H9 (cell line): ENCODE results near the gene OXSR1. TPM values are rescaled to one million over a fixed set of nuclear protein-coding genes. Genes with fewer than 3 reads are reported as not detected.

Experiments
- DNase-seq: peaks from one replicate; pipeline ENCODE4 v3.0.0-alpha.2; 2017
- H2AFZ ChIP-seq: one replicate; pipeline ENCODE4 v1.6.1; 2013; ENCODE audit warnings: mild to moderate bottlenecking, low read length, control low read depth, moderate library complexity
- H2AK5ac ChIP-seq: 2 replicates; pipeline ENCODE4 v1.6.1; 2013; ENCODE audit warnings: low read length, control low read depth, mixed read lengths; ENCODE audit not compliant: insufficient read length
- H2BK120ac ChIP-seq: one replicate; pipeline ENCODE4 v1.6.1; 2013; ENCODE audit warnings: low read depth, mild to moderate bottlenecking, low read length, control low read depth, inconsistent platforms; ENCODE audit not compliant: poor library complexity, severe bottlenecking
- H2BK12ac ChIP-seq: 2 replicates; pipeline ENCODE4 v1.6.1; 2013; ENCODE audit warnings: low read length, control low read depth, mixed read lengths, low read depth; ENCODE audit not compliant: insufficient read length
- H2BK15ac ChIP-seq: 2 replicates; pipeline ENCODE4 v1.6.1; 2013; ENCODE audit warnings: low read depth, low read length, control low read depth
- H2BK20ac ChIP-seq: one replicate; pipeline ENCODE4 v1.6.1; 2013; ENCODE audit warnings: low read depth, mild to moderate bottlenecking, low read length, control low read depth, inconsistent platforms; ENCODE audit not compliant: poor library complexity, severe bottlenecking
- H2BK5ac ChIP-seq: 2 replicates; pipeline ENCODE4 v1.6.1; 2013; ENCODE audit warnings: low read length, control low read depth, mixed read lengths; ENCODE audit not compliant: insufficient read length
- H3K14ac ChIP-seq: 2 replicates; pipeline ENCODE4 v1.6.1; 2013; ENCODE audit warnings: low read length, control low read depth; ENCODE audit not compliant: insufficient read depth
- H3K18ac ChIP-seq: 2 replicates; pipeline ENCODE4 v1.6.1; 2013; ENCODE audit warnings: low read depth, mild to moderate bottlenecking, mixed read lengths, low read length, control low read depth; ENCODE audit not compliant: insufficient read length
- H3K23ac ChIP-seq: 2 replicates; pipeline ENCODE4 v1.6.1; 2013; ENCODE audit warnings: low read length, control low read depth, mixed read lengths, low read depth; ENCODE audit not compliant: insufficient read length
- H3K23me2 ChIP-seq: 2 replicates; pipeline ENCODE4 v1.6.1; 2013; ENCODE audit warnings: low read depth, mild to moderate bottlenecking, mixed read lengths, low read length, control low read depth; ENCODE audit not compliant: insufficient read length, poor library complexity, severe bottlenecking
- H3K27ac ChIP-seq: 2 replicates; pipeline ENCODE4 v1.5.1; 2013; ENCODE audit warnings: low read length, control low read depth, mixed read lengths, low read depth; ENCODE audit not compliant: insufficient read length
- H3K27me3 ChIP-seq: 2 replicates; pipeline ENCODE4 v1.6.1; 2013; ENCODE audit warnings: low read length, control low read depth, inconsistent platforms; ENCODE audit not compliant: insufficient read depth
- H3K4ac ChIP-seq: 2 replicates; pipeline ENCODE4 v1.6.1; 2013; ENCODE audit warnings: low read depth, mild to moderate bottlenecking, control low read depth, inconsistent platforms, low read length, moderate library complexity
- H3K4me1 ChIP-seq: 2 replicates; pipeline ENCODE4 v1.6.1; 2013; ENCODE audit warnings: low read length, control low read depth, inconsistent platforms; ENCODE audit not compliant: insufficient read depth
- H3K4me2 ChIP-seq: 2 replicates; pipeline ENCODE4 v1.6.1; 2013; ENCODE audit warnings: low read length, control low read depth, mixed read lengths; ENCODE audit not compliant: insufficient read length, insufficient read depth
- H3K56ac ChIP-seq: 2 replicates; pipeline ENCODE4 v1.6.1; 2013; ENCODE audit warnings: low read depth, mild to moderate bottlenecking, mixed read lengths, low read length, control low read depth; ENCODE audit not compliant: insufficient read length
- H3K79me1 ChIP-seq: 2 replicates; pipeline ENCODE4 v1.6.1; 2013; ENCODE audit warnings: low read depth, mild to moderate bottlenecking, moderate library complexity, low read length, control low read depth, inconsistent platforms; ENCODE audit not compliant: insufficient read depth, poor library complexity, severe bottlenecking
- H3K79me2 ChIP-seq: 2 replicates; pipeline ENCODE4 v1.6.1; 2013; ENCODE audit warnings: low read length, control low read depth, inconsistent platforms; ENCODE audit not compliant: insufficient read depth
- H3K9ac ChIP-seq: 2 replicates; pipeline ENCODE4 v1.6.1; 2013; ENCODE audit warnings: low read length, control low read depth, mixed read lengths; ENCODE audit not compliant: insufficient read length; ENCODE audit errors: extremely low read depth
- H3K9me3 ChIP-seq: one replicate; pipeline ENCODE4 v1.6.1; 2013; ENCODE audit warnings: low read depth, low read length, inconsistent platforms; ENCODE audit not compliant: control insufficient read depth
- H3T11ph ChIP-seq: one replicate; pipeline ENCODE4 v1.6.1; 2013; ENCODE audit warnings: mild to moderate bottlenecking, low read length, control low read depth, inconsistent platforms
- H4K20me1 ChIP-seq: one replicate; pipeline ENCODE4 v1.6.1; 2013; ENCODE audit not compliant: control insufficient read depth, insufficient read length, insufficient read depth
- H4K5ac ChIP-seq: 2 replicates; pipeline ENCODE4 v1.6.1; 2013; ENCODE audit warnings: low read depth, mild to moderate bottlenecking, mixed read lengths, low read length, control low read depth; ENCODE audit not compliant: insufficient read length
- H4K8ac ChIP-seq: replicated peaks from 2 replicates; pipeline ENCODE4 v1.6.1; 2013; ENCODE audit warnings: low read length, control low read depth, mixed read lengths, low read depth; ENCODE audit not compliant: insufficient read length
- H4K91ac ChIP-seq: 2 replicates; pipeline ENCODE4 v1.6.1; 2013; ENCODE audit warnings: low read depth, mild to moderate bottlenecking, moderate library complexity, mixed read lengths, low read length, control low read depth; ENCODE audit not compliant: insufficient read length
- H3K27ac Mint-ChIP-seq, 3 experiments: 2 replicates in 2 of 3; 3 replicates in 1 of 3; pipeline ENCODE4 v1.8.0; 2020 to 2021; ENCODE audit warnings: mixed read lengths in 3 of 3, mild to moderate bottlenecking in 1 of 3, moderate library complexity in 1 of 3
- H3K27me3 Mint-ChIP-seq: 2 replicates; pipeline ENCODE4 v1.8.0; 2021; ENCODE audit warnings: low read depth, mild to moderate bottlenecking, moderate library complexity, mixed read lengths
- H3K36me3 Mint-ChIP-seq, 3 experiments: 2 replicates in 2 of 3; 3 replicates in 1 of 3; pipeline ENCODE4 v1.8.0; 2020 to 2021; ENCODE audit warnings: low read depth in 3 of 3, mixed read lengths in 3 of 3; ENCODE audit not compliant: insufficient read depth in 1 of 3
- H3K4me1 Mint-ChIP-seq, 2 experiments: 2 replicates each; pipeline ENCODE4 v1.8.0; 2020; ENCODE audit warnings: mixed read lengths in 2 of 2
- H3K4me3 Mint-ChIP-seq, 2 experiments: 2 replicates in 1 of 2; 3 replicates in 1 of 2; pipeline ENCODE4 v1.8.0; 2020 to 2021; ENCODE audit warnings: mild to moderate bottlenecking in 2 of 2, mixed read lengths in 2 of 2, moderate library complexity in 1 of 2
- H3K9me3 Mint-ChIP-seq, 2 experiments: 2 replicates in 1 of 2; 3 replicates in 1 of 2; pipeline ENCODE4 v1.8.0; 2020; ENCODE audit warnings: mild to moderate bottlenecking in 2 of 2, mixed read lengths in 2 of 2, moderate library complexity in 1 of 2
- CTCF ChIP-seq: fragments of 200-600 bp; sonication (generic); conservative IDR thresholded peaks from 3 replicates; pipeline ENCODE4 v1.8.0; 2021; ENCODE audit warnings: antibody characterized with exemption, mild to moderate bottlenecking
- WGBS: extraction: QIAGEN DNeasy Blood & Tissue Kit; methylation state at CpG from one replicate; pipeline ENCODE4 v1.1.7; 2013; ENCODE audit warnings: missing lambda C conversion rate, low lambda C conversion rate, mixed read lengths; ENCODE audit not compliant: insufficient read length; ENCODE audit errors: extremely low coverage; 5-methylcytosine and 5-hydroxymethylcytosine counted together
- total RNA-seq: library from RNA; stranded (reverse); gene quantifications from 2 replicates; pipeline ENCODE4 v1.2.1, GENCODE V29; 2021

OXSR1 gene
- total RNA-seq, 1 experiment from 2014 or later = 54.1 TPM

- Histone ChIP-seq H3K23ac (no peak overlapping the region), H4K8ac (no peak overlapping the region), H3K9me3 (no peaks in the 10 kb centered on the region), H4K91ac (no peak overlapping the region), H3K9ac (no peak overlapping the region), H2BK120ac (no peak overlapping the region), H3K79me1 (no peaks in the 10 kb centered on the region), H4K20me1 (no peaks in the 10 kb centered on the region), H3K79me2 (no peaks in the 10 kb centered on the region), H3K56ac (no peak overlapping the region), H2AK5ac (no peak overlapping the region), H2AFZ (no peak overlapping the region), H2BK15ac (no peak overlapping the region), H3K18ac (no peak overlapping the region), H3K4me2 (no peak overlapping the region), H3K23me2 (no peaks in the 10 kb centered on the region), H2BK20ac (no peak overlapping the region), H3K4ac (no peak overlapping the region), H3K27me3 (no peaks in the 10 kb centered on the region), H3K14ac (no peak overlapping the region; the same call in 1 of the 2 replicates), H2BK5ac (no peak overlapping the region), H4K5ac (no peak overlapping the region), H3K27ac (no peak overlapping the region), H3T11ph (no peak overlapping the region), H3K4me1 (no peaks in the 10 kb centered on the region), H2BK12ac (no peak overlapping the region)
- Mint-ChIP-seq H3K4me3 (no peak overlapping the region), H3K27me3 (peaks cover 1% of the 10 kb centered on the region; the same call in 1 of the 2 replicates), H3K36me3 (0 out of 7 replicates have a peak, but pooled peaks cover 0 to 2% (median 0%) of the 10 kb centered on the region in 3 experiments), H3K9me3 (no peaks in the 10 kb centered on the region), H3K4me1 (peaks cover 3% of the 10 kb centered on the region in 2 experiments), H3K27ac (no peak overlapping the region)
- no peak for DNase-seq
- no peak for TF ChIP-seq CTCF
- no CpG with 5 or more reads among the region's 13 CpGs for WGBS
These were observed 111.7 kb downstream of the OXSR1 start for GRCh38 chr3:38276917-38277630.
